ENCODE data around the gene SLIT3.

DNA sequence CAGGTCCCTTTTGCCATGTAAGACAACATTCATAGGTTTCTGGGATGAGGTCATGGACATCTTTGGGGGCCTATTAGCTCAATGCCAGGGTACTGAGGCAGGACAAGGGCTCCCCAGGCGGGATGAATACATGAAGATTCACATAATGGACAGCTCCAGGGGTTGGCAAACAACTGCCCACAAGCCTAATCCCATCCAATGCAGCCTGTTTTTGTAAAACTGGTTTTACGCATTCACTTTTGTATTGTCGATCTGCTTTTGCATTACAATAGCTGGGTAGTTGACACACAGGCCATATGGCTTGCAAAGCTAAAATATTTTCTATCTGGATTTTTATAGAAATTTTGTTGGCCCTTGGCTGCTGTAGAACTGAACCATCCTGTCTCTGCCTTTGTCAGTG lies 473.3 kb downstream of the SLIT3 start:
- TF ChIP-seq, protein P1, sequence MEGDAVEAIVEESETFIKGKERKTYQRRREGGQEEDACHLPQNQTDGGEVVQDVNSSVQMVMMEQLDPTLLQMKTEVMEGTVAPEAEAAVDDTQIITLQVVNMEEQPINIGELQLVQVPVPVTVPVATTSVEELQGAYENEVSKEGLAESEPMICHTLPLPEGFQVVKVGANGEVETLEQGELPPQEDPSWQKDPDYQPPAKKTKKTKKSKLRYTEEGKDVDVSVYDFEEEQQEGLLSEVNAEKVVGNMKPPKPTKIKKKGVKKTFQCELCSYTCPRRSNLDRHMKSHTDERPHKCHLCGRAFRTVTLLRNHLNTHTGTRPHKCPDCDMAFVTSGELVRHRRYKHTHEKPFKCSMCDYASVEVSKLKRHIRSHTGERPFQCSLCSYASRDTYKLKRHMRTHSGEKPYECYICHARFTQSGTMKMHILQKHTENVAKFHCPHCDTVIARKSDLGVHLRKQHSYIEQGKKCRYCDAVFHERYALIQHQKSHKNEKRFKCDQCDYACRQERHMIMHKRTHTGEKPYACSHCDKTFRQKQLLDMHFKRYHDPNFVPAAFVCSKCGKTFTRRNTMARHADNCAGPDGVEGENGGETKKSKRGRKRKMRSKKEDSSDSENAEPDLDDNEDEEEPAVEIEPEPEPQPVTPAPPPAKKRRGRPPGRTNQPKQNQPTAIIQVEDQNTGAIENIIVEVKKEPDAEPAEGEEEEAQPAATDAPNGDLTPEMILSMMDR (IDR thresholded peaks at IDR 0.05), result no peak
- no peak for TF ChIP-seq EP300 (IDR thresholded peaks at IDR 0.05)
- no peak for TF ChIP-seq POLR2AphosphoS5 (IDR thresholded peaks at IDR 0.05)

All from esophagus muscularis mucosa (tissue), 4 donors.